Measurements from ENCODE around the gene CCDC27.

Gene CCDC27

DNA sequence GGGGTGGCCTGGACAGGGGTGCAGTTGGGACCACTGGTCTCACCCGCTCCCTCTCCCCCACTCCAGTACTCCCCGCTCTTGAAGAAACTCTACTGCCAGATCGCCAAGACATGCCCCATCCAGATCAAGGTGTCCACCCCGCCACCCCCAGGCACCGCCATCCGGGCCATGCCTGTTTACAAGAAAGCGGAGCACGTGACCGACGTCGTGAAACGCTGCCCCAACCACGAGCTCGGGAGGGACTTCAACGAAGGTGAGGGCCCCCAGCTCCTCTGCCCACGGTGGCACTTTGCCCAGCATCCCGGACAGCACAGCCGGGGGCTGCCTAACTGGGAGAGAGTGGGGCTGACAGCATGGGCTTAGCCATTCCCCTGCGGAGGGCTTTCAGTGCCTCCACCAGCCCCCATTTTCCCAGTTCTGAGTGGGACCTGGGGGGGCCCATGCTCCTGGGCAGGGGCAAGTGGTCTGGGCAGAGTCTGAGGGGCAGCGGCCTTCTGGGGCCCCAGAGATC is 30.2 kb upstream of the CCDC27 start:
- DNase-seq, result no peak

- no peak for DNase-seq
Observed at GRCh38 chr1:3722846-3723245, 29.4 kb upstream of the CCDC27 start.

- DNase-seq, result peak; percentile 17
Observed at GRCh38 chr1:3724416-3725030, 27.7 kb upstream of the CCDC27 start.

DNA sequence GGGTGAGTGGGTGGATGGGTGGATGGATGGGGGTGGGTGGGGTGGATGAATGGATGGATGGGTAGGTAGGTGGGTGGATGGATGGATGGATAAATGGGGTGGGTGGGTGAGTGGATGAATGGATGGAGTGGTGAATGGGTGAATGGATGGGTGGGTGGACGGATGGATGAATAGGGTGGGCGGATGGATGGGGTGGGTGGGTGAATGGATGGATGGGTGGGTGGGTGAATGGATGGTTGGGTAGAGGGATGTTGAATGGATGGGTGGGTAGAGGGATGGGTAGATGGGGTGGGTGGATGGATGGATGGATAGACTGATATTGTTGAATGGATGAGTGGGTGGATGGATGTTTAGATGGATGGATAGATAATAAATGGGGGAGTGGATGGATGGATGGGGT is 26.9 kb upstream of the CCDC27 start:
- DNase-seq, result no peak

DNA sequence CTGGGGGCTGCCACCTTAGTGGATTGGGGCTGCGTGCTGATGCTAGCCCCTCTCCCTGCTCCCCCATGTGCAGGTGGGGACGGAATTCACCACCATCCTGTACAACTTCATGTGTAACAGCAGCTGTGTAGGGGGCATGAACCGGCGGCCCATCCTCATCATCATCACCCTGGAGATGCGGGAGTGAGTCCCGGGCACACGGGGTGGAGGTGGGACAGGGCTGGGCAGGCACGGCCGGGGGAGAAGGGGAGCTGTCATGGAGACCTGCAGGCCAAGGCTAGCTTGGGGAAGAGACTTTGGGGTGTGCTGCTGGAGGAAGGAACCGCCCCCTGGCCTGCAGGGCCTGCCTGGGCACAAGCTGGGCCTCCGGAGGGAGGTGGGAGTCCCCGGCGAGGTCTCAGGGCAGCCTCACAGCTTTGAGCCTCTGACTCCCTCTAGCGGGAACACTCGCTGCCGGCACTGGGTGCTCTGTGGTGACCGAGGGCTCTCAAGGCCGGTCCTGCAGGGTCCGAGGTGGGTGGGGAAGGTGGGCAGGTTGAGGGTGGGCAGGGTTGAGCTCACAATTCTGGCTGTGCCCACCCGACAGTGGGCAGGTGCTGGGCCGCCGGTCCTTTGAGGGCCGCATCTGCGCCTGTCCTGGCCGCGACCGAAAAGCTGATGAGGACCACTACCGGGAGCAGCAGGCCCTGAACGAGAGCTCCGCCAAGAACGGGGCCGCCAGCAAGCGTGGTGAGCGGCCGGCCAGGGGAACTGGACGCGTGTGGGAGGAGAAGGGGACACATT is 25.0 kb upstream of the CCDC27 start:
- DNase-seq, result peak; percentile 18

DNA sequence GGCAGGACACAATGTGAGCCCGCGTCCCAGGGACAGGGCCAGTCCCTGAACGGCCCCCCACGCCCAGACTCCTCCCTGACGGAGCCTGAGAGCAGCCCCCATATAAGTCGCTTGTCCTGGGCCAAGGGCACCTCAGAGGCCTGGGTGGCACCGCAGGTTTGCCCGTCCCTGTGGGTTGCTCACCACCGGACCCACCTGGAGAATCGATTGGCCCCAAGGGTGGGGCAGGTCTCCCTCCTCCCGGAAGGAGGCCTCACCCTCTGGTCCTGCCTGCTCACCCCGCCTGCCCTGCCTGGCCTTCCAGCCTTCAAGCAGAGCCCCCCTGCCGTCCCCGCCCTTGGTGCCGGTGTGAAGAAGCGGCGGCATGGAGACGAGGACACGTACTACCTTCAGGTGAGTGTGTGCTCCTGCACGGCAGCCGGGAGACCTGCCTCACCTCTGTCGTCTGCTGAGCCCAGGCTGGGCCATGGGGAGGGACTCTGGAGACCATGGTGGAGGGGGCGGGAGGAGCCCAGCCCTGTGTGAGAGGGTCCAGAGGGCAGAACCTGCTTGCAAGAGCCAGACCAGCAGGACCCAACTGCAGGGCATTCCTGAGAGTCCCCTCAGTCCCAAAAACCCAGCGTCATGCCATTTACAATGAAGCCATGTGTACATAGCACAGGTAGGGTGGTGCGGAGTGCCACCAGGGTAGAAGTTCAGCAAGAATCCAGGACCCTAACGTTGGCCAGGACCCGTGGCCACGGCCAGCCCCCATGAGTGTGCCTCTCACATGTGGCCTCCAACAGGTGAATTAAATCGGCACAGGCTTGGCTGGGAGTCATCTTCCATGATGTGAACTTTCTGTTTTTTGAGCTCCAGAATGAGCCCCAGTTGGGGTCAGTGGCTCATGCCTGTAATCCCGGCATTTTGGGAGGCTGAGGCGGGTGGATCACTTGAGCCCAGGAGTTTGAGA is 24.1 kb upstream of the CCDC27 start:
- no peak for DNase-seq

GRCh38 chr1:3729594-3730542 is 22.4 kb upstream of the CCDC27 start:
- no peak for DNase-seq

DNA sequence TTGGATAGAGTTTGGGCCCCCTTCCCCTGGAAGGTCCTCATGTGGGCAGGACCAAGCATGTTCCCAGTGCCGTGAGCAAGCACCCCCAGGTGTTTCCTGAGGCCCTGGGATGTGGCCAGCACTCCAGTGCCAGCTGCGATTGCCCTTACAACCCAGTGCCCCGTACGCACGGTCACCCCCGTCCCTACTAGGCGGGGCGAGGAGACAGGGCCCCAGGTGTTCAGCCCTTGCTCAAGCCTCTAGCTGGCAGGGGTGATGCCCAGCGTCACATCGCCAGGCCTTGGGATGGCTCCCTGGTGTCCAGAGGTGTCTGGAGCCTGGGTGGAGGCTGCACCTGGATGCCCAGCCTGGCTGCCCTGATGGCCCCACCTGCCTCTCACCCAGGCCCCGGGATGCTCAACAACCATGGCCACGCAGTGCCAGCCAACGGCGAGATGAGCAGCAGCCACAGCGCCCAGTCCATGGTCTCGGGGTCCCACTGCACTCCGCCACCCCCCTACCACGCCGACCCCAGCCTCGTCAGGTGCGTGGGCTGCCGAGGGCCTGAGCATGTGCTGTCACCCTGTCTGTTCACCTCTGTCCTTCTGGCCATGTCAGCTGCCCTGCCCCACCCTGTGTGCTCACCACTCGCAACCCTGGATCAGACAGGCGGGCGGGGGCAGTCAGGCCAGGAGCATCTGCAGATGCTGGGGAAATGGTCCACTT is 21.6 kb upstream of the CCDC27 start:
- DNase-seq, result no peak

GRCh38 chr1:3731583-3732433 is 20.4 kb upstream of the CCDC27 start:
- no peak for DNase-seq

GRCh38 chr1:3732434-3733093 is 19.7 kb upstream of the CCDC27 start:
- no peak for DNase-seq

DNA sequence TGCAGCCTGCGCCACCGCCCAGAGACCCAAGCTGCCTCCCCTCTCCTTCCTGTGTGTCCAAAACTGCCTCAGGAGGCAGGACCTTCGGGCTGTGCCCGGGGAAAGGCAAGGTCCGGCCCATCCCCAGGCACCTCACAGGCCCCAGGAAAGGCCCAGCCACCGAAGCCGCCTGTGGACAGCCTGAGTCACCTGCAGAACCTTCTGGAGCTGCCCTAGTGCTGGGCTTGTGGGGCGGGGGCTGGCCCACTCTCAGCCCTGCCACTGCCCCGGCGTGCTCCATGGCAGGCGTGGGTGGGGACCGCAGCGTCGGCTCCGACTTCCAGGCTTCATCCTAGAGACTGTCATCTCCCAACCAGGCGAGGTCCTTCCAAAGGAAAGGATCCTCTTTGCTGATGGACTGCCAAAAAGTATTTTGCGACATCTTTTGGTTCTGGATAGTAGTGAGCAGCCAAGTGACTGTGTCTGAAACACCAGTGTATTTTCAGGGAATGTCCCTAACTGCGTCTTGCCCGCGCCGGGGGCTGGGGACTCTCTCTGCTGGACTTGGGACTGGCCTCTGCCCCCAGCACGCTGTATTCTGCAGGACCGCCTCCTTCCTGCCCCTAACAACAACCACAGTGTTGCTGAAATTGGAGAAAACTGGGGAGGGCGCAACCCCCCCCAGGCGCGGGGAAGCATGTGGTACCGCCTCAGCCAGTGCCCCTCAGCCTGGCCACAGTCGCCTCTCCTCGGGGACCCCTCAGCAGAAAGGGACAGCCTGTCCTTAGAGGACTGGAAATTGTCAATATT is 19.0 kb upstream of the CCDC27 start:
- DNase-seq, result no peak

DNA sequence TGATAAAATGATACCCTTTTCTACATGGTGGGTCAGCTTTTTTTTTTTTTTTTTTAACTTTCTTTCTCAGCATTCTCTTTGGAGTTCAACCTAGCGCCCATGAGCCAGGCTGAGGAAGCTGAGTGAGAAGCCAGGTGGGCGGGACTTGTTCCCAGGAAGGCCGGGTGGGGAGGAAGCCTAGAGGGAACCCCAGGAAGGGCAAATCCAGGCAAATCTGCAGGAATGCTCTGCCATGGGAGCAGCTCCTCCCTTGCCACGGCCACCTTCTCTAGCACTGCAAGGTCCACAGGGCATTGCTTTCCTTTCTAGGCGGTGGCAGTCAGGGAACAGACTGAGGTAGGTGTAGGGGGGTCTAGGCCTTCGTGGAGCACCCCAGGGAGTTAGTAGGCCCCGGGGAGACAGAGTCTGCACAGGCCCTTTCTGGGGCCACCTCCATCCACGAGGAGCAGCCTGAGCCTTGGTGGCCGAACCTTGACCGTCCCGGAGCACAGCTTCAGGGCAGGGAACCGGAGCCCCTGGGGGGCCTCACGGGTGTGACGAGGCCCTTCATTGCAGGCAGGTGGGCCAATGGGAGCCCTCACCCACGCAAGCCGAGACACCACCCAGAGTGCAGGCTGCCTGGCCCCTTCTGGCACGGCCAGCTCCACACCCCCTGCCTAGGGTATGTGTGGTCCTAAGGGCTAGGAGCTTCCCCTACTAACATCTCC is 18.2 kb upstream of the CCDC27 start:
- DNase-seq, result no peak

DNA sequence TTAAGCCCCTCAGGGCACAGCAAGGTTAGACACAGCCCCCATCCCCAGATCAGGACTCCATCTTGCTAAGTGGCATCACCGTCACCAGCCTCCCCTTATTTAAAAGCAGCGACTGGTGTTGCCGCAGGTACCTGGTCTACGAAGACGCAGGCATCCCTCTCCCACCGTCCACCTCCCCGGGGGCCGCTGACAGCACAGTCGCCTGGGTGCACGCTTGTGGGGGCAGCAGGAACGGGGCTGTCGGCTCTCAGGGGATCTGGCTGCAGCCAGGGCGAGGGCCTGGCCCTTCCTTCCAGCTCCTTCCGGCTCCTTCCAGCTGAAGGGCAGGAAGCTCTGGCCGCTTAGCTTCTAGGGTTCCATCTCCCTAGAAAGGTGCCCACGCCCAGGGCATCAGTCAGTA is 17.6 kb upstream of the CCDC27 start:
- no peak for DNase-seq

DNA sequence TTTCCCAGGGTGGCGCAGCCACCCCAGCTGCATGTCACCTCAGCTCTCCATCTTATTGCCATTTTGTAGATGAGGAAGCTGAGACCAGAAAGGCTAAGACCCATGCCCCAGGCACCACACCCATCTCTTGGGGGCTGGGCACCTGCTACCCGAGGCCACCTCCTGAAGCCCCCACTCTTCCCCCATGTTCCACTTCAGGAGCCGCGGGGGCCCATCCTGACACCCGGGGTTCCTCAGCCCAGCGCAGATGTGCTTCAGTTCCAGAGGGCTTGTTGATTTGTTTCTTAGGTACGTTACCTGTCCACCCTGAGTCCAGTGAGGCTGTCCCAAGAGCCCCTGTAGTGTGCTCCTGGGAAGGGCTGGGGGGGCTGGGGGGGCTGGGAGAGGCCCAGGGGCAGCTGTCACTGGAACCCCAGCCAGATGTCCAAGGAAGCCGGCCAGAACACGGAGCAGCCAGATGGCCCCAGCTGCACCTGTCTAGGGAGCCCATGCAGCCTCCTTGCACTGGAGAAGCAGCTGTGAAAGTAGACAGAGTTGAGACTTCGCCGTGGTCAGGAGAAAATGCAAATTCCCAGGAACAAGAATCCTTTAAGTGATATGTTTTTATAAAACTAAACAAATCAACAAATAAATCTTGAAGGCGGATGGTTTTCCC is 17.1 kb upstream of the CCDC27 start:
- DNase-seq, result no peak

DNA sequence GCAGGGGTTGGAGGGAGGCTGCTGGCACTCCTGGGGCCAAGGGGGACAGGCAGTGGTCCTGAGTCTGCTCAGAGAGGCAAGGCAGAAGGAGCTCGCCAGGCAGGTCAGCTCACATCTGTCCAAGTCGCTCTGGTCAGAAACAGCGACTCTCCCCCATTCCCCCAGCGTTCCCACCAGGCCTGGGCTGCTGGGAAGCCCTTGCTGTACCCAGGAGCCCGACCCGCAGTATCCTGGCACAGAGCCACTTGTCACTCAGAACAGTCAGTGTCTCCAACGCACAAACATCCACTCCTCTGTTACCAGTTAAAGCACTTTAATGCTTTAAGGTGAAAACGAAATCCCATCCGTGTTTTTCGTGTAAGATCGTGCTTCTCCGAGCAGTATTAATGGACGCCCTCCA is 16.6 kb upstream of the CCDC27 start:
- DNase-seq, result no peak

- no peak for DNase-seq
Observed at GRCh38 chr1:3736131-3736561, 16.1 kb upstream of the CCDC27 start.

GRCh38 chr1:3736708-3737107 is 15.5 kb upstream of the CCDC27 start:
- no peak for DNase-seq

GRCh38 chr1:3738943-3739342 is 13.3 kb upstream of the CCDC27 start:
- no peak for DNase-seq
